ENCODE results near the gene XPO5. TPM values are rescaled to one million over a fixed set of nuclear protein-coding genes. Genes with fewer than 3 reads are reported as not detected.

XPO5 gene
- total and polyA plus RNA-seq, 7 donors = 12.3 to 40.1 (median 19.2) TPM

DNA sequence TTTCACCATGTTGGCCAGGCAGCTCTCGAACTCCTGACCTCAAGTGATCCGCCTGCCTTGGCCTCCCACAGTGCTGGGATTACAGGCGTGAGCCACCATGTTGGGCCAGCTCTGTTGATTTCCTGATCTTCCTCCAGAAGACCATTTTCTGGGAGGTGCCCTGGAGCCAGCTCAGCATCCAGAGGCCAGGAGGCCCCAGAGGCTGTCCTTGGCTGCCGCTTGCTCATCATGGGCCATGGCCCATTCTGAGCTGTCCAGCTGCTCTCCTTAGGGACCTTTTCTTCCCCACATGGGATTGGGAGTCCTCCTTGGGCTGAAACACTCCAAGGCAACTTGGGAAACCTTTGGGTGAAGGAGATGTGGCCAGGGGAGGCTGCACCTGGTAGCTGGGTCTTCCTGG, 81.1 kb downstream of the XPO5 start:
- H3K9me3 ChIP-seq = no peaks in the 10 kb centered on the region
- no peaks in the 10 kb centered on the region for H3K27me3 ChIP-seq (ENCODE audit: insufficient read depth in 3 of 3, low read length in 2 of 3)
- H3K4me1 ChIP-seq = peaks cover 25% of the 10 kb centered on the region
- no peak for ATAC-seq
- intact Hi-C loops (cut with DNase I) = no loop called here
- no peak overlapping the region for H3K27ac ChIP-seq
- H3K4me3 ChIP-seq = no peak overlapping the region
- WGBS, 3 donors = 95 to 99% (median 98%) methylated on average over 4 of the region's 4 CpGs
- DNase-seq = no peak
- TF ChIP-seq, protein P1, sequence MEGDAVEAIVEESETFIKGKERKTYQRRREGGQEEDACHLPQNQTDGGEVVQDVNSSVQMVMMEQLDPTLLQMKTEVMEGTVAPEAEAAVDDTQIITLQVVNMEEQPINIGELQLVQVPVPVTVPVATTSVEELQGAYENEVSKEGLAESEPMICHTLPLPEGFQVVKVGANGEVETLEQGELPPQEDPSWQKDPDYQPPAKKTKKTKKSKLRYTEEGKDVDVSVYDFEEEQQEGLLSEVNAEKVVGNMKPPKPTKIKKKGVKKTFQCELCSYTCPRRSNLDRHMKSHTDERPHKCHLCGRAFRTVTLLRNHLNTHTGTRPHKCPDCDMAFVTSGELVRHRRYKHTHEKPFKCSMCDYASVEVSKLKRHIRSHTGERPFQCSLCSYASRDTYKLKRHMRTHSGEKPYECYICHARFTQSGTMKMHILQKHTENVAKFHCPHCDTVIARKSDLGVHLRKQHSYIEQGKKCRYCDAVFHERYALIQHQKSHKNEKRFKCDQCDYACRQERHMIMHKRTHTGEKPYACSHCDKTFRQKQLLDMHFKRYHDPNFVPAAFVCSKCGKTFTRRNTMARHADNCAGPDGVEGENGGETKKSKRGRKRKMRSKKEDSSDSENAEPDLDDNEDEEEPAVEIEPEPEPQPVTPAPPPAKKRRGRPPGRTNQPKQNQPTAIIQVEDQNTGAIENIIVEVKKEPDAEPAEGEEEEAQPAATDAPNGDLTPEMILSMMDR (IDR thresholded peaks at IDR 0.05) = no peak
- peaks cover 0 to 33% of the 10 kb centered on the region in 2 donors for H3K36me3 ChIP-seq (ENCODE audit: insufficient read depth in 1 of 2, low read depth in 1 of 2)

DNA sequence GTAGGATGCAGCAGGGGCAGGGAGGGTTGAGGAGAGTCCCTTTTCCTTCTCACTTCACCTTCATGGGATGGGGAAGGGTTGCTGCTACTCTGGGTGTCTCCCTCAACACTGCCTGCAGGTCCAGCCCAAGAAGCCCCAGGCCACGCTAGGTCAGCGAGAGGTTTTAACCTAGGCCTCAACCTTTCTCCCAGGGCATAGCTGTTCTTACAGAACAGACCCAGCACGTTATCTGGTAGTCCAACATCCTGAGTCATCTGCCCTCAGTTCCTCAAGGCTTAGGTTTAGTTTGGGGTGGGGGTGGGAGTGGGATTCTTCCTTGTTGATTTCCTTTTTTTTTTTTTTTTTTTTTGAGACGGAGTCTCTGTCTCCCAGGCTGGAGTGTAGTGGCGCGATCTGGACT, 81.5 kb downstream of the XPO5 start:
- H3K4me1 ChIP-seq = peaks cover 25% of the 10 kb centered on the region
- no peak overlapping the region for H3K4me3 ChIP-seq
- no peaks in the 10 kb centered on the region for H3K27me3 ChIP-seq (ENCODE audit: insufficient read depth in 3 of 3, low read length in 2 of 3)
- H3K27ac ChIP-seq = no peak overlapping the region
- TF ChIP-seq, protein P1 (IDR thresholded peaks at IDR 0.05) = no peak
- no peak for ATAC-seq
- intact Hi-C loops (cut with DNase I) = no loop called here
- no peaks in the 10 kb centered on the region for H3K9me3 ChIP-seq
- no peak for DNase-seq
- WGBS, 3 donors = 95 to 97% (median 96%) methylated on average over 6 of the region's 6 CpGs
- H3K36me3 ChIP-seq (ENCODE audit: insufficient read depth in 1 of 2, low read depth in 1 of 2) = peaks cover 0 to 28% of the 10 kb centered on the region in 2 donors

DNA sequence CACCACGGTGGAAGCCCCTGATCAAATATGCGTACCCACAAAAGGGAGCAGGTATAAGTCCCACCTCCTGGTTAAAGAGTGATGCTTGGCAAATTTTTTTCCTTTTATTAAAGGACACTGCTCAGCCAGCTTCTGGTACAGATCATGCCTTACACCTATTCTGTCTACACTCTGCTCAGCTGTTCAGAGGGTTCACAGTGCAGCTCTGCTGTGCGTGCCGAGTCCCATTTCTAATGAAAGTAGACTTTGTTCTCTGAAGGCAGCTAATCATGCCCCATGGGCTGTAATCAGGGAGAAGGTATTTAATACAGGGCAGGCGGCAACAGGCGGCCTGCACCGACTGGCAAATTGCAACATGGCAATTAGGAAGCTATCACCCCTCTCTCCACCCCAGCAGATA, 82.0 kb downstream of the XPO5 start:
- TF ChIP-seq, protein P1 (IDR thresholded peaks at IDR 0.05) = no peak
- Histone ChIP-seq H3K27ac (no peak overlapping the region), H3K4me3 (no peak overlapping the region), H3K9me3 (no peaks in the 10 kb centered on the region), H3K36me3 (ENCODE audit: insufficient read depth in 1 of 2, low read depth in 1 of 2) (peaks cover 0 to 23% of the 10 kb centered on the region in 2 donors), H3K27me3 (ENCODE audit: insufficient read depth in 3 of 3, low read length in 2 of 3) (no peaks in the 10 kb centered on the region), H3K4me1 (peaks cover 25% of the 10 kb centered on the region)
- DNase-seq (no peak), ATAC-seq (no peak)
- intact Hi-C loops (cut with DNase I) = no loop called here
- 90 to 96% (median 90%) methylated on average over 7 of the region's 7 CpGs for WGBS, 3 donors

DNA sequence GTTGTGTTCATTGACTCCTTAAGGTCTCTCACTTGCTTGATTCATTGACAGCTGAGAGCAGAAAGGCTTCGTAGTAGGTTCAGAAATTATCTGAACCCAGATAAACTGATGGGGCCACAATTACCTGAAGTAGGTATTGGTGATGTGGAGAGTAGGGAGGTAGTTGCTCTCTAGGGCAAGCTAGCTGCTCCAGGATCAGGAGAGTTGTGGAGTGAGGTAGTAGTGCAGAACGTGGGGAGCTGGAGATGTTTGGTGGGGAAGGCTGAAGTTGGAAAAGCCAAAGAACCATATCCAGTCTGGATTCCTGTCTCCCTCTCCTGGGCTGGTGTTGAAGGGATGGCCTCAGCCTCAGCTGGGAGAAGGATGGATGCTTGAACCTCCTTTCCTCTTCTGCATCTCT, 82.6 kb downstream of the XPO5 start:
- Histone ChIP-seq H3K27me3 (ENCODE audit: insufficient read depth in 3 of 3, low read length in 2 of 3) (no peaks in the 10 kb centered on the region), H3K4me1 (peaks cover 25% of the 10 kb centered on the region), H3K36me3 (ENCODE audit: insufficient read depth in 1 of 2, low read depth in 1 of 2) (peaks cover 0 to 17% of the 10 kb centered on the region in 2 donors), H3K27ac (no peak overlapping the region), H3K4me3 (no peak overlapping the region), H3K9me3 (no peaks in the 10 kb centered on the region)
- DNase-seq (no peak), ATAC-seq (no peak)
- TF ChIP-seq, protein P1 (IDR thresholded peaks at IDR 0.05) = no peak
- intact Hi-C loops (cut with DNase I) = no loop called here
- 88 to 94% (median 90%) methylated on average over 2 of the region's 2 CpGs for WGBS, 3 donors

DNA sequence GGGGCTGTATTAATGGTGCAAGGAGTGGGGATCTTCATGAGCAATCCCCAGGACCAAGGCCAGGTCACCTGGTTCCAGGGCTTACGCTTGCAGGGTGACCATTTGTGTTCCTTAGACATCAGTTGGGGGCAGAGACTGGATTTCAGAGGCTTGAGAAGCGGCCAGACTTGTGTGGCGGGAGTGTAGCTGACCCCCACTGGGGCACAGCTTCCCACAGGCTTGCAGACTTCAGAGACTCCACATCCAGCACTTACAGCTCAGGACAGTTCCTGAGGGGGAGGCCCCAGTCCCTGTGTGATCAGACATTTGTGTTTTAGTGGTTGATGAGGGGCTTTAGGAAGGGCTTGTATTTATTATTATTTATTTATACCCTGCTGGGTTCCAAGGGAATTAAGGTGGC, 83.2 kb downstream of the XPO5 start:
- ATAC-seq = peak; percentile 52 to 73 (median 66)
- intact Hi-C loops (cut with DNase I) = no loop called here
- TF ChIP-seq, protein P1 (IDR thresholded peaks at IDR 0.05) = no peak
- H3K27me3 ChIP-seq (ENCODE audit: insufficient read depth in 3 of 3, low read length in 2 of 3) = no peaks in the 10 kb centered on the region
- peaks cover 25% of the 10 kb centered on the region for H3K4me1 ChIP-seq
- WGBS, 3 donors = 6 to 36% (median 18%) methylated on average over 3 of the region's 3 CpGs
- no peaks in the 10 kb centered on the region for H3K9me3 ChIP-seq
- peak overlapping the region; percentile 48 for H3K4me3 ChIP-seq
- DNase-seq = no peak
- H3K36me3 ChIP-seq (ENCODE audit: insufficient read depth in 1 of 2, low read depth in 1 of 2) = peaks cover 0 to 12% of the 10 kb centered on the region in 2 donors
- H3K27ac ChIP-seq = no peak overlapping the region
